GF-D8 (cell line): ENCODE measurements around the gene GHRL.

ENCODE experiments used
- DNase-seq: peaks from one replicate; lab custom pipeline; 2025; lab: John Stamatoyannopoulos, UW

GHRL gene

GRCh38 chr3:10327592-10327991, 34.8 kb upstream of the GHRL start:
- no peak for DNase-seq

DNA sequence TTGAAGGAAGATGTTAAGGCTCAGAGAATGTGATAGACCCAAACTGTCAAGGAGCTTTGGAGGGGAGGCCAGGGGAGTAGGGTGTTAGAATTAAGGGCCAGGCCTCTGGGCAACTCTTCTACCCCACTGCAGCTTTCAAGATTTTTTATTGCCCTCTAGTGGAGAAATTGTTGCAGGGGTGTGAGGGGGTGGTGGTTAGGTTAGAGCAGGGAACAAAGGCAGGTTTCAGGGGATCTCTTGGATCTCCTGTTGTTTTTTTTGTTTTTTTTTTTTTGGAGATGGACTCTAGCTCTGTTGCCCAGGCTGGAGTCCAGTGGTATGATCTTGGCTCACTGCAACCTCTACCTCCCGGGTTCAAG, 29.6 kb upstream of the GHRL start:
- DNase-seq = no peak

DNA sequence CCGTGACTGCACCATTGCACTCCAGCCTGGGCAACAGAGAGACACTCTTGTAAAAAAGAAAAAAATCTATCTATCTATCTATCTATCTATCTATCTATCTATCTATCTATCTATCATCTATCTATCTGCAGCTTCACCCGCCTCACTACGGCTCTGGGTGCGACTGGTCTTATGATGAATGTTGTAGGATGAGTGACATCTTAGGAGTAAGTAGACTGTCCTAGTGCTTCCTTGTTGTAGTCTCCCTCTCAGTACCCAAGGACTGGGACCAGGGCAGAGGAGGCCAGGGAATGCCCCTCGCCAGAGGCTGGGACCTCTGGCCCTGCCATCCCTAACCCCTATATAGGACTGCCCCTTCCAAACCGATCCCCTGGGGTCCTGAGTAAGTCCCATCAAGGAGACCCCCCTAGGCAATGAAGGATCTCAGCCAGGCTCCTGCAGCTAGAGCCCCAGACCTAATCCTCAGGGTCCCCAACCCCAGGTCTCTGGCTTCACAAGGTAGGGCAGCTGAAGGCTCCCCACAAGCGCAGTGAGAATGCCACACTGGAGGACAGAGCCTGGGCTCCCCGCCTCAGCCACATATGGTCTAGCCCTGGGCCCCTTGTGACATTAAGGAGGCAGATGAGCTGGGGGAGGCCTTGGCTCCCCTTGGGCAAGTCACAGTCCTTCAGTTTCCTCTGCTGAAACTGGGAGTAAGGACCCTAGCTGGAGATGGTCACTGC, 29.0 kb upstream of the GHRL start:
- no peak for DNase-seq

- DNase-seq = no peak
Measured at GRCh38 chr3:10320320-10320677, 27.6 kb upstream of the GHRL start.

DNA sequence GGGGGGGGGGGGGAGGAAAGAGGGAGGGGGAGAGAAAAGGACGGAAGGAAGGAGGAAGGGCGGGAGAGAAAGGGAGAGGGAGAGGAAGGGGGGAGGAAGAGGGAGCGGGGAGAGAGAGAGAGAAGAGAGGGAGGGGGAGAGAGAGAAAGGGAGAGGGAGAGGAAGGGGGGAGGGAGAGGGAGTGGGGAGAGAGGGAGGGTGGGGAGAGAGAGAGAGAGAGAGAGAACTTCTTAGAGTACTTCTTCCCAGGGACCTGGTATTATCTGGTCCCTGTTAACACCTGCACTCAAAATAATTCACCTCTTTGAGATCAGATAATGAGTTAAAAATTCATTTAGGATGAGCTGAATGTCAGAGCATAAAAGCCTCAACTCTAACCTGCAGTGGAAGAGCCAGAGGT, 27.1 kb upstream of the GHRL start:
- no peak for DNase-seq

DNA sequence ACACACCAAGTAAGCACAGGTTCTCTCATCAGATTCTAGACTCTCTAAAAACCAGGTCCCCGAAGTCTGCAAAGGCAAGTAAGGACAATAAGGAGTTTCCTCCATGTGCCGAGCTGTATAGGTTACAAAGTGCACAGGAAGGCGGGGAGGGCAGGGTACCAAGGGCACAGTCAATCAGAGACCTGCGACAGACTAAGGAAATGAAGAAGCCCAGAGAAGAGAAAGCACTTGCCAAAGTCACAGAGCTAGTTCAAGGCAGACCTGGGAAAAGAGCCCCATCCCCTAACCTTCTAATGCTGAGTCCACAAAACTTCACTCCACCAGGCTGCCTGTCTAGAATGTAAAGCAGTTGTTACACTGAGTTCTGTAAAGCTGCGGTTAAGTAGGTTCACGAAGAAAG, 26.5 kb upstream of the GHRL start:
- no peak for DNase-seq

DNA sequence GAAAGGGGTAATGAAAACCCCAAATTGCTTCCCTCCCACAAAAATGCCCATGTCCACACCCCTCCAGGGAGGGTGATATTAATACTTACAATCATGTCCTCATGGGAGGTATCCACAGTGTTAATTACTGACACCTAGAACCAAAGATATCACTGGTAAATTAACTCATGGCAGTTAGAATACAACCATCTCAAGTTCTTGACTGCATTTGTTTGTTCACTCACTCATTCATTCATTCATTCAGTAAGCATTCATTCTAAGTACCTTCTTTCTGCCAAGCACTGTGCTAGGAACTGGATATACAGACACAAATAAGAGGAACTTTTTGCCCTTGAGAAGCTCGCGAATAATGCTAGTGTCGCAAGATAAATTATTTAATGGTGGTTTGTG, 25.2 kb upstream of the GHRL start:
- no peak for DNase-seq

DNA sequence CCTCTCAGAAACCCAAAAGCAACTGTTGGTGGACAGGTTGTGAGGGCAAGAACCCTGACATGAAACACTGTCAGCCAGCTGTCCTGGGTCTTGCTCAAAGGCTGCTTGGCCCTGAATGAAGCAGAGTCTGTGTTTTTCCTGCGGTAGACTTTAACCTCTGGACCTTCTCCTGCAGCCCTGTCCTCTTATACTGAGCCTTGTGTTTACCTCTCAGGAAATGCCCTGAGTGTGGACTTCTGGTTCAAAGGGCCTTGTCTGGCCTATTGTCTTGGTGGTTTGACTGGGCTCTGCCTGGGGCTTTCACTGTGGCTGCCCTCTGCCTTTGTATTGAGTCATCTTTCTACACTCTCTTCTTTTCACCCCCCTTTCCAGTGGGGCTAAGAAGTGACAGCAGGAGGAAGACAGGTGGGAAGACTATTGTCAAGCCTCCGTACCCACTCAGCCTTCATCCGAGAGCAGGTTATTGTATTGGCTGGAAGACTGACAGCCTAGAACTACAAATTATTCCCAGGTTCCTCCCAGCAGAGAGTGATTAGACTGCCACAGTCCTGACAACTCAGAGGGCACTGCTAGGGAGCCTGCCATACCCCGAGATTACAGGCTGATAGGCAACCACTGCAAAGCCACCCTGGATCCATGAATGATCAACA, 24.7 kb upstream of the GHRL start:
- DNase-seq = no peak

- DNase-seq = no peak
Measured at GRCh38 chr3:10315771-10316344, 23.1 kb upstream of the GHRL start.

- no peak for DNase-seq
Measured at GRCh38 chr3:10315101-10315500, 22.4 kb upstream of the GHRL start.

DNA sequence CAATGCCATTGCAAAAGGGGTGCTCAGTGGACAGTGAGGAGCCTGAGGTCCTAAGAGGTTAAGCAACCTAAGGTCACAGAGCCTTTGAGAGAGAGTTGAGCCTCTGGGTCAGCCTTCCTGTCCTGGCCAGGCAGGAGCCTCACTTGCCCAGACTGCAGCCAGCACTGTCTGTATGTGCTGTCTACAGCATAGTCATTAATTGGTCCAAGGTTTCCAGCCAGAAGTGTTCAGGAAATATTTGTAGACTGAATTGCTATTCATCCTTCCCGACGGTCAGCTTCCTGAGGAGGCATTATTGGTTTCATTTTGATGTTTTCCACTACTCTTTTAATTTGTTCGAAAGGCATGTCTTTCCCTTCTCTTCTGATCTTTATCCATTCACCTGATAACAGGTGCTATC, 20.1 kb upstream of the GHRL start:
- no peak for DNase-seq

DNA sequence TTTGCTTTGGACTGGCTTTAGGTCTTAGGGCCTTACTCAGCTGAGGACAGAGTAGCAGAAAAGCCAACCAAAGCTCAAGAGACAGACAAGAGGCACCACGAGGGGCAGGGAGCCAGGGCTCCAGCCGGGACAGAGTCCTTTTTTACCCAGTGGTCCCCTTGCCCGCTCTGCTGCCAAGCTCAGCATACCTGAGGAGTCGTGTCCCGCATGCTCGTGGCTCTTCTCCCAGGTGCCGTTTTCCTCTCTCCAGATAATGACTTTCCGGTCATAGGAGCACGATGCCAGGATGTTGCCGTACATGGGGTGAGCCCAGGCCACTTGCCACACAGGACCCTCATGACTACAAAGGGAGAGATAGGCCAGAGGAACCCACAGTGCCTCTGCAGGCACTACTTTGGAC, 19.6 kb upstream of the GHRL start:
- no peak for DNase-seq

- no peak for DNase-seq
Measured at GRCh38 chr3:10311710-10312109, 19.0 kb upstream of the GHRL start.

GRCh38 chr3:10310578-10310977, 17.8 kb upstream of the GHRL start:
- no peak for DNase-seq

DNA sequence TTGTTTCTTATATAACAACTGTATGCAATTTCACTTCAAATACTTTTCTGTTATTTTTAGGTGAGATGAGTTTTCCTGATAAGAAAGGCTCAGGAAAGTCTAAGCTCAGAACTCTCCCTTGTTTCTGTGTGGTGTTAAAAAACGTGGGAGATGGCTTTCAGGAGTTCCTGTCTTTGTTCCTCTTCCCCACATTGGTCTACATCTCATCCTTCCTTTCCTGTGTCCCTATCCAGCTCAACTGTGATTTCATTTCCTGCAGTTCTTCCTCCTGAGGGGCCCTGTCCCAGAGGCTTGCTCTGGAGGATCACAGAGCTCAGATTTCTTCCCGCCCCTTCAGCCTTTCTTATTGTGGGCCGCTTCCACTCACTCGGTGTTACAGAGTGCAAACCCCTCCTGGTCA, 17.0 kb upstream of the GHRL start:
- no peak for DNase-seq

DNA sequence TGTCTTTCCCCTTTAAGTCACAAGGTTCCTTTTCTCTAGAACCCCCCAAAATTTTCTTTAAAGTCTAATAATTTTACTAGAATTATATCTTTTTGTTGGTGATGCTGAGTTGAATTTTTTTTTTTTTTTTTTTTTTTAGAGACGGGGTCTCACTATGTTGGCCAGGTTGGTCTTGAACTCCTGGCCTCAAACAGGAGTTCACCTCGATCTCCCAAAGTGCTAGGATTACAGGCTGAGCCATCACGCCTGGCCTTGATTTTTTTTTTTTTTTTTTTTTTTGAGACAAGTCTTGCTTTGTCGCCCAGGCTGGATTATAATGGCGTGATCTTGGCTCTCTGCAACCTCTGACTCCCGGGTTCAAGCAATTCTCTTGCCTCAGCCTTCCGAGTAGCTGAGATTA, 15.9 kb upstream of the GHRL start:
- DNase-seq = no peak

DNA sequence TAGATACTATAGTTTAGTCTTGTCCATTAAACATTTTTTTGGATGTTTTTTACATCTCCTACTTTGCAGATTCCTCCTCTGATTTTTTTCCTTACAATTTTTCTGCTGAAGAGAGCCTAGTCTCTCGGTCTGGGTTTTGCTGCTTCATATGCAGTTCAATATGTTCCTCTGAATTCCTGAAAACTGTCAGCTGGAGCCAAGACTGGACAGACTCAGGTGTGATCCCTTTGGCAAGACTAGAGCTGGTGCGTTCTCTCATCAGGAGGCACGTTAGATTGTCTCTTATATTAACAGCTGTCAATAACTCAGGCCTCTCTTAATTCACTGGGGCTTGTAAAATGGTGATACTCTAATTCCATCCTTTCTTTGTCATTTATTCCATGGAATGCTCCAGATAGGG, 13.4 kb upstream of the GHRL start:
- DNase-seq = no peak

DNA sequence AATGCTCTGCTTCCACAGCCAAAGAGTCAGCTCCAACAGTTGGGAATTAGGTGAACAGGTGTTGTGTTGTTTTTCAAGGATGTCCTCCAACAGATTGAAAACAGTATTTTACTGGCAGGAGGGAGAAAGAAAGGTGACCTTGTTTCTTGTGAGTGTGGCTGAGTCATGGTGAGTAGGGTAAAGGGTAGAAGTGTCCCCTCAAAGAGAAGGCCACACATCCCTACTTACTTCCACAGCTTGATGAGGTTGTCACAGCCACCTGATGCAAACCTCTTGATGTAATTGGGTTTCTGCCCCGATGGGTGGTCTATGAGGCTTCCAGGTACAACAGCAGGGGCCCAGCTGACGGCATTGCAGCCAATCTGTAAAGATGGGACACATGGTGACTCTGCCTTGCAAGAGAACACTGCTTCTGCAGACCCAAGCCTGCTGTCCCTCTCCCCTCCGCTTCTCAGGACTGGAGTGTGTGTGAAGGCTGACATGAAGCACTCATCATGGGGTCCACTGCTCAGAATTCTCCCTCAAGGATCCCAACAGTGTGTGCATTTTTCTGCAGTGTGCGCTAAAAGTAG, 12.7 kb upstream of the GHRL start:
- no peak for DNase-seq

DNA sequence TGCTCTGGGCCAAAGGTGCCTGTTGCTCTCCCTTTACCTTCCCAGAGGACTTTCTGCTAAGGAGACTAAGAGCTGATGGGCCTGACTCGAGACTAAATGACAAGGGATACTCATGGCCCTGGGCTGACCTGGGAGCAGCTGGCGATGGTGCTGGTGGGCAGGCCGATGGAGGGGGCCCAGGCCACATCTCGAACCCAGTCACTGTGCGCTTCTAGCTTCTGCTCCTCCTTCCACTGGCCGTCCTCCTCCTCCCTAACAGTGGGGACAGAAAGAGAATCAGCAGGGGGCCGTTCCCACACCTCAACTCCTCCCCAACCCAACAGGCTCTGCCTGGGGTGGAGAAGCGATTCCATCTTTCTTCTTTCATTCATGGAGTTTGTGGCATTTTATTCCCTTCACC, 12.2 kb upstream of the GHRL start:
- DNase-seq = no peak

DNA sequence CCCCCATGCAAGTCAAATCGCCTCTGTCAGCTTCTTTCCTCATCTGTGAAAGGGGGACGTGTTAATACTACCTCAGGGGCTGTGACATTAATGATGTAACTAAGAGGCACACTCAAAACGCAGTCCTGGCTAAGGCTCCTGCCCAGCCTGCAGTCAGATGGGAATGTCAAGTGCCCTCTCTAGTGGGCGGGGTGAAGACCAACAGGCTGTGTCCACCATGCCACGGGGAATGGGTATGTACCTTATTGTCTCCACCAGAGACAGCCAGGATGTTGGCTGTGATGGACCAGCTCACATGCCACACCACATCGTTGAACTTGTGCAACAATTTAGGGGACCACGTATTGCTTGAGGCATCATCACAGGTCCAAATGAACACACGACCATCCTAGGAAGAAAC, 11.0 kb upstream of the GHRL start:
- DNase-seq = no peak

DNA sequence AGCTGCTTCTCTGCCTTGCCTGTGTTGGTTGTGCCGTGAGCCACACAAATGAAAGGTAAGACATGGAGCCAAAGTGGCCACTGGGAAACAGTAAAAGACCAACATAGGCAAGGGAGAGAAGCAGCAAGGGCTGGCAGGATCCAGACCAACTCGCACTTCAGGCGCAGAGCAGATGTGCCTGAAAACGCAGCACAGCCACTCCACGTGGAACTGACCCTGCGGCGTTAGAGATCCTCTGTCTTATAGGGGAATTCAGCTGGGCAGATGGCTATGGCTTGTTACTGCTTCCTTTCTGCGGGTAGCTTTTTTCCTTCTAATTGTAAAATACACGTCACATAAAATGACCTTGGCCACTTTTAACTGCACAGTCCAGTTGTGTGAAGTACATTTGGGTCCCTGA, 10.4 kb upstream of the GHRL start:
- DNase-seq = no peak

DNA sequence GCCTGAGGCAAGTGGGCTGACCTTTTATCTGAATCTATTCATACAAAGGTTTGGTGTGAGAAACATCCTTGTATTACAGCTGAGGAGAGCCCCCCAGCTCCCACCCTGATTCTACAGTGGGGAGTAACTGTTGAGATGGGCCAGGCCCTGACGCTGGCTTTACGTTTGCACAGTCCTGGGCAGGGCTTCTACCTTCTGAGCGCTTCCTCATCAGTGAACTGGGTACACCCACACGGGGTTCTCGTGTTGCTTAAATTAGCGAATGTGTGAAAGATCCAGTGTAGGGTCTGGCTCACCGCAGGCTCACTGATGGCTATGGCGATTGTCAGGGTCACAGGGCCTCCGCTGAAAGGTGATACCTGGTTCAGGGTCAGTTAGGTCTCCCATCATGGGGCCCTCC, 7.3 kb upstream of the GHRL start:
- DNase-seq = no peak

GRCh38 chr3:10299679-10300078, 6.9 kb upstream of the GHRL start:
- no peak for DNase-seq

DNA sequence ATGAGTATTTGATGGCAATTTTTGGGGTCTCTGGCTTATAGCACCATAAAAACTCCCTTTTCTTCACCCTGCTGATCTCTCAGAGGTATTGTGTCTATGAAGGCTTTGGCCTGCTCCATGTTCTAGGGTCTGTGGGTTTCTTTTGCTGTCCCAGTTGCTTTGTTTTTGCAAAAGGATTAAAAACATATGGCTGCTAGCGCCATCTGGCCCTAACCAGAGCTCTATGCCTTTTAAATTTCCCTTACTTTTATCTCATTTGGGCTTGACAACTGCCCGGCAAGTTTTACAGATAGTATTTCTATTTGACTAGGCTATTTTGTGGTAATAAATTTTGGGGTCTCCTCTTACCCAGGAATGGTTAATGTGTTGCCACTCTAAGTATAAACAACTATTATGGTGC, 6.4 kb upstream of the GHRL start:
- no peak for DNase-seq
